Activated T-cell treated with anti-CD3 and anti-CD28 coated beads, Interleukin-2, amount 50 U/mL, for 72 hours (primary cell): ENCODE measurements around the gene DHRSX. TPM values are rescaled to one million over a fixed set of nuclear protein-coding genes. Genes with fewer than 3 reads are reported as not detected.

Experiments
- ATAC-seq, 2 donors: fragments of 150-1000 bp; cut with Tn5 transposase; replicated peaks in 1 of 2; 2 replicates each; pipeline ENCODE4 v1.10.0; 2021; ENCODE audit warnings: moderate library complexity in 2 of 2, mild to moderate bottlenecking in 1 of 2
- DNase-seq, 2 donors: peaks; one replicate each; pipeline ENCODE4 v3.0.0; 2021 to 2022; ENCODE audit warnings: mixed read lengths in 1 of 2
- H3K27ac Mint-ChIP-seq: one replicate; pipeline ENCODE4 v1.8.0; 2022; ENCODE audit warnings: mild to moderate bottlenecking, moderate library complexity, mixed read lengths
- H3K27me3 Mint-ChIP-seq: one replicate; pipeline ENCODE4 v1.8.0; 2022; ENCODE audit warnings: low read depth, mixed read lengths
- H3K36me3 Mint-ChIP-seq, 2 donors: one replicate each; pipeline ENCODE4 v1.8.0; 2022; ENCODE audit warnings: mixed read lengths in 2 of 2, mild to moderate bottlenecking in 1 of 2; ENCODE audit not compliant: insufficient read depth in 2 of 2
- H3K4me1 Mint-ChIP-seq: one replicate; pipeline ENCODE4 v1.8.0; 2022; ENCODE audit warnings: low read depth, mixed read lengths
- H3K4me3 Mint-ChIP-seq, 2 donors: one replicate each; pipeline ENCODE4 v1.8.0; 2022; ENCODE audit warnings: mild to moderate bottlenecking in 2 of 2, mixed read lengths in 2 of 2, moderate library complexity in 2 of 2
- H3K9me3 Mint-ChIP-seq, 2 donors: one replicate each; pipeline ENCODE4 v1.8.0; 2022; ENCODE audit warnings: mixed read lengths in 2 of 2
- total RNA-seq, 2 donors: library from RNA; stranded (reverse); gene quantifications; one replicate each; pipeline ENCODE4 v1.2.3, GENCODE V29; 2022

DHRSX gene
- total RNA-seq, 2 donors from 2014 or later: 24.0 to 26.0 TPM

GRCh38 chrX:2336181-2336580, 164.6 kb downstream of the DHRSX start:
- Mint-ChIP-seq H3K4me1 (no peaks in the 10 kb centered on the region), H3K36me3 (peaks cover 14% of the 10 kb centered on the region in 2 donors), H3K27me3 (no peaks in the 10 kb centered on the region), H3K4me3 (no peak overlapping the region), H3K27ac (no peak overlapping the region), H3K9me3 (peaks cover 7 to 8% of the 10 kb centered on the region in 2 donors)
- ATAC-seq: no peak
- DNase-seq: no peak

- H3K36me3 Mint-ChIP-seq: peaks cover 5 to 9% of the 10 kb centered on the region in 2 donors
- ATAC-seq (no peak), DNase-seq (no peak)
- H3K27ac Mint-ChIP-seq: no peak overlapping the region
- no peaks in the 10 kb centered on the region for H3K27me3 Mint-ChIP-seq
- no peak overlapping the region for H3K4me3 Mint-ChIP-seq
- H3K9me3 Mint-ChIP-seq: peaks cover 5 to 7% of the 10 kb centered on the region in 2 donors
- no peaks in the 10 kb centered on the region for H3K4me1 Mint-ChIP-seq
Observed at GRCh38 chrX:2334237-2334636, 166.5 kb downstream of the DHRSX start.

GRCh38 chrX:2332252-2332651, 168.5 kb downstream of the DHRSX start:
- DNase-seq: no peak
- no peak overlapping the region for H3K4me3 Mint-ChIP-seq
- H3K9me3 Mint-ChIP-seq: peaks cover 0 to 3% of the 10 kb centered on the region in 2 donors
- H3K27me3 Mint-ChIP-seq: no peaks in the 10 kb centered on the region
- ATAC-seq: no peak
- H3K36me3 Mint-ChIP-seq: no peaks in the 10 kb centered on the region
- H3K4me1 Mint-ChIP-seq: no peaks in the 10 kb centered on the region
- H3K27ac Mint-ChIP-seq: no peak overlapping the region

GRCh38 chrX:2330910-2331309, 169.9 kb downstream of the DHRSX start:
- H3K27me3 Mint-ChIP-seq: no peaks in the 10 kb centered on the region
- H3K36me3 Mint-ChIP-seq: peaks cover under 1% of the 10 kb centered on the region in 2 donors
- H3K4me3 Mint-ChIP-seq: no peak overlapping the region
- ATAC-seq (no peak), DNase-seq (no peak)
- peaks cover 0 to 4% of the 10 kb centered on the region in 2 donors for H3K9me3 Mint-ChIP-seq
- peak overlapping the region; percentile 48 for H3K27ac Mint-ChIP-seq
- H3K4me1 Mint-ChIP-seq: peaks cover under 1% of the 10 kb centered on the region

GRCh38 chrX:2330487-2330886, 170.3 kb downstream of the DHRSX start:
- Mint-ChIP-seq H3K27me3 (no peaks in the 10 kb centered on the region), H3K36me3 (peaks cover 4% of the 10 kb centered on the region in 2 donors), H3K9me3 (peaks cover 2 to 7% of the 10 kb centered on the region in 2 donors), H3K4me1 (peaks cover 5% of the 10 kb centered on the region), H3K27ac (peak overlapping the region; percentile 48), H3K4me3 (no peak overlapping the region)
- DNase-seq (no peak), ATAC-seq (no peak)

GRCh38 chrX:2327423-2327822, 173.4 kb downstream of the DHRSX start:
- Mint-ChIP-seq H3K27ac (no peak overlapping the region), H3K36me3 (peaks cover 6 to 9% of the 10 kb centered on the region in 2 donors), H3K4me1 (peaks cover 12% of the 10 kb centered on the region), H3K9me3 (peaks cover 4 to 7% of the 10 kb centered on the region in 2 donors), H3K27me3 (no peaks in the 10 kb centered on the region), H3K4me3 (no peak overlapping the region)
- ATAC-seq (no peak), DNase-seq (no peak)

- peak overlapping the region; percentile 53 to 86 for H3K4me3 Mint-ChIP-seq
- peak overlapping the region; percentile 52 for H3K27ac Mint-ChIP-seq
- peaks cover 6 to 9% of the 10 kb centered on the region in 2 donors for H3K36me3 Mint-ChIP-seq
- DNase-seq (peak; percentile 1 to 71), ATAC-seq (peak in 1 of 2 donors; percentile 49)
- H3K27me3 Mint-ChIP-seq: no peaks in the 10 kb centered on the region
- H3K4me1 Mint-ChIP-seq: peaks cover 12% of the 10 kb centered on the region
- H3K9me3 Mint-ChIP-seq: peaks cover 4 to 7% of the 10 kb centered on the region in 2 donors
Observed at GRCh38 chrX:2325076-2325784, 175.5 kb downstream of the DHRSX start.

GRCh38 chrX:2324151-2324550, 176.6 kb downstream of the DHRSX start:
- no peak for DNase-seq
- Mint-ChIP-seq H3K27ac (no peak overlapping the region), H3K9me3 (peaks cover 4 to 7% of the 10 kb centered on the region in 2 donors), H3K36me3 (peaks cover 6 to 9% of the 10 kb centered on the region in 2 donors), H3K4me3 (peak overlapping the region in 1 of 2 donors; percentile 86), H3K4me1 (peaks cover 12% of the 10 kb centered on the region), H3K27me3 (no peaks in the 10 kb centered on the region)
- no peak for ATAC-seq

GRCh38 chrX:2321411-2321810, 179.4 kb downstream of the DHRSX start:
- Mint-ChIP-seq H3K27me3 (no peaks in the 10 kb centered on the region), H3K36me3 (peaks cover 10 to 12% of the 10 kb centered on the region in 2 donors), H3K4me3 (no peak overlapping the region), H3K27ac (no peak overlapping the region), H3K4me1 (peaks cover 16% of the 10 kb centered on the region), H3K9me3 (peaks cover 4 to 5% of the 10 kb centered on the region in 2 donors)
- no peak for DNase-seq
- ATAC-seq: no peak

GRCh38 chrX:2320580-2321327, 180.0 kb downstream of the DHRSX start:
- no peak for DNase-seq
- Mint-ChIP-seq H3K27me3 (no peaks in the 10 kb centered on the region), H3K36me3 (peaks cover 8 to 10% of the 10 kb centered on the region in 2 donors), H3K27ac (no peak overlapping the region), H3K4me1 (peaks cover 14% of the 10 kb centered on the region), H3K9me3 (peaks cover 3 to 4% of the 10 kb centered on the region in 2 donors), H3K4me3 (no peak overlapping the region)
- ATAC-seq: no peak

GRCh38 chrX:2320089-2320488, 180.7 kb downstream of the DHRSX start:
- DNase-seq (no peak), ATAC-seq (no peak)
- Mint-ChIP-seq H3K9me3 (peaks cover 0 to 2% of the 10 kb centered on the region in 2 donors), H3K27ac (no peak overlapping the region), H3K36me3 (peaks cover 3 to 5% of the 10 kb centered on the region in 2 donors), H3K4me3 (no peak overlapping the region), H3K27me3 (no peaks in the 10 kb centered on the region), H3K4me1 (peaks cover 7% of the 10 kb centered on the region)

- DNase-seq (no peak), ATAC-seq (no peak)
- Mint-ChIP-seq H3K4me3 (no peak overlapping the region), H3K27ac (peak overlapping the region; percentile 39), H3K36me3 (peaks cover 3% of the 10 kb centered on the region in 2 donors), H3K4me1 (peaks cover 4% of the 10 kb centered on the region), H3K27me3 (no peaks in the 10 kb centered on the region), H3K9me3 (peaks cover 0 to 2% of the 10 kb centered on the region in 2 donors)
Observed at GRCh38 chrX:2318371-2318770, 182.4 kb downstream of the DHRSX start.

- no peak for DNase-seq
- Mint-ChIP-seq H3K4me1 (peaks cover 4% of the 10 kb centered on the region), H3K36me3 (peaks cover 3% of the 10 kb centered on the region in 2 donors), H3K27me3 (no peaks in the 10 kb centered on the region), H3K4me3 (no peak overlapping the region), H3K9me3 (peaks cover 0 to 2% of the 10 kb centered on the region in 2 donors), H3K27ac (no peak overlapping the region)
- no peak for ATAC-seq
Observed at GRCh38 chrX:2317527-2318055, 183.2 kb downstream of the DHRSX start.
